GM18868 (cell line): ENCODE data around the gene PCDHA4.

ENCODE experiments used
- ATAC-seq: cut with Tn5 transposase; IDR thresholded peaks from one replicate; pipeline ENCODE4 v1.9.1; 2021; ENCODE audit warnings: mild to moderate bottlenecking, moderate library complexity; ENCODE audit not compliant: unreplicated experiment

The PCDHA4 gene

DNA sequence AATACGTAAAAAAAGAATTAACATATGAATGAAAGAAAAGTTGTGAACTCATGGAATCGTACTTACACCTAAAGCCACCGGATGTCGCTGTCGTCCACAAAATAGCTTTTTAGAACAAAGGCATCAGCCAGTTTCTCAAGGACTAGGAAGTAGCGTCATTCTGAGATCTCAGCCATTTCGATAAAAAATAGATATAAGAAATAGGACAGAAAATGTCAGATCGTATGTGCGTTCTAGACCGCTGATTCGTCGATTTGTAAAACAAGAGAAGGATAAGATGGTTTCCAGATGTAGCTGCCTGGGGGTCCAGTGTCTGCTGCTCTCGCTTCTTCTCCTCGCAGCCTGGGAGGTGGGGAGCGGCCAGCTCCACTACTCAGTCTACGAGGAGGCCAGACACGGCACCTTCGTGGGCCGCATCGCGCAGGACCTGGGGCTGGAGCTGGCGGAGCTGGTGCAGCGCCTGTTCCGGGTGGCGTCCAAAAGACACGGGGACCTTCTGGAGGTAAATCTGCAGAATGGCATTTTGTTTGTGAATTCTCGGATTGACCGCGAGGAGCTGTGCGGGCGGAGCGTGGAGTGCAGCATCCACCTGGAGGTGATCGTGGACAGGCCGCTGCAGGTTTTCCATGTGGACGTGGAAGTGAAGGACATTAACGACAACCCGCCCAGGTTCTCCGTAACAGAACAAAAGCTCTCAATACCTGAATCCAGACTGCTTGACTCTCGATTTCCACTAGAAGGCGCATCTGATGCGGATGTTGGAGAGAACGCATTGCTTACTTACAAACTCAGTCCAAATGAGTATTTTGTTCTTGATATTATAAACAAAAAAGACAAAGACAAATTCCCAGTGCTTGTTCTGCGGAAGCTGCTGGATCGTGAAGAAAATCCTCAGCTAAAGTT, 49.2 kb downstream of the PCDHA4 start, which contains the start of gene PCDHA10:
Gene PCDHA10, plus strand, starts transcription at position 126 of the 903 bp plus-strand sequence. Its CDS starts 152 bp downstream, at position 278.
- ATAC-seq, result no peak

DNA sequence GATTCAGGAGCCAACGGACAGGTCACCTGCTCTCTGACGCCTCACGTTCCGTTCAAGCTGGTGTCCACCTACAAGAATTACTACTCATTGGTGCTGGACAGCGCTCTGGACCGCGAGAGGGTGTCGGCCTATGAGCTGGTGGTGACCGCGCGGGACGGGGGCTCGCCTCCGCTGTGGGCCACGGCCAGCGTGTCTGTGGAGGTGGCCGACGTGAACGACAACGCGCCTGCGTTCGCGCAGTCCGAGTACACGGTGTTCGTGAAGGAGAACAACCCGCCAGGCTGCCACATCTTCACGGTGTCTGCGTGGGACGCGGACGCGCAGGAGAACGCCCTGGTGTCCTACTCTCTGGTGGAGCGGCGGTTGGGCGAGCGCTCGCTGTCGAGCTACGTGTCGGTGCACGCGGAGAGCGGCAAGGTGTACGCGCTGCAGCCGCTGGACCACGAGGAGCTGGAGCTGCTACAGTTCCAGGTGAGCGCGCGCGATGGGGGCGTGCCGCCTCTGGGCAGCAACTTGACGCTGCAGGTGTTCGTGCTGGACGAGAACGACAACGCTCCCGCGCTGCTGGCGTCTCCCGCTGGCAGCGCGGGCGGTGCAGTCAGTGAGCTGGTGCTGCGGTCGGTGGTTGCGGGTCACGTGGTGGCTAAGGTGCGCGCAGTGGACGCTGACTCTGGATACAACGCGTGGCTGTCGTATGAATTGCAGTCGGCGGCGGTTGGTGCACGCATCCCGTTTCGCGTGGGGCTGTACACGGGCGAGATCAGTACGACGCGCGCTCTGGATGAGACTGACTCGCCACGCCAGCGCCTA, 50.5 kb downstream of the PCDHA4 start:
- no peak for ATAC-seq

- no peak for ATAC-seq
Observed at GRCh38 chr5:140857987-140858240, 51.0 kb downstream of the PCDHA4 start.

- no peak for ATAC-seq
Observed at GRCh38 chr5:140862441-140863295, 55.8 kb downstream of the PCDHA4 start.
